ENCODE data around the gene MPG.
"Not testable (repeated sequence)": the region's sequence is repeated elsewhere in the genome, so short reads cannot be mapped to it uniquely, and the experiment has no call there.

MPG gene

GRCh38 chr16:43294-43693 is 34.7 kb upstream of the MPG start:
- TF ChIP-seq CTCF (IDR thresholded peaks at IDR 0.05; ENCODE audit: low read depth, low read length) = no peak
- H3K4me3 ChIP-seq (ENCODE audit: low read depth, low read length) = no peak overlapping the region

- no peak for TF ChIP-seq CTCF (IDR thresholded peaks at IDR 0.05; ENCODE audit: low read depth, low read length)
These were observed 33.4 kb upstream of the MPG start for GRCh38 chr16:44655-45054.

GRCh38 chr16:45454-45853 is 32.6 kb upstream of the MPG start:
- no peak overlapping the region for H3K4me3 ChIP-seq (ENCODE audit: low read depth, low read length)
- no peak for TF ChIP-seq CTCF (IDR thresholded peaks at IDR 0.05; ENCODE audit: low read depth, low read length)

More at GRCh38 chr16:44655-45054, 33.4 kb upstream of the MPG start:
- H3K4me3 ChIP-seq (ENCODE audit: low read depth, low read length) = no peak overlapping the region

DNA sequence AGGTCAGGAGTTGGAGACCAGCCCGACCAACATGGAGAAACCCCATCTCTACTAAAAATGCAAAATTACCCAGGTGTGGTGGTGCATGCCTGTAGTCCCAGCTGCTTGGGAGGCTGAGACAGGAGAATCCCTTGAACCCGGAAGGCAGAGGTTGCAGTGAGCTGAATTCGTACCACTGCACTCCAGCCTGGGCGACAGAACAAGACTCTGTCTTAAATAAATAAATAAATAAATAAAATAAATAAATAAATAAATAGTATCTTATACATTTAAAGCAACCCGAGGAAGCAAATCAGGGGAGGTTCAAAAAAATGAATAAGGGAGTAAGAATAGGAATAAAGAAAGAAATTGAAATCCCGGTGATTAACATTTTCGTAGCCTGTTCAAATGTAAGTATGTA is 31.5 kb upstream of the MPG start:
- H3K4me3 ChIP-seq (ENCODE audit: low read depth, low read length) = not testable (repeated sequence)

DNA sequence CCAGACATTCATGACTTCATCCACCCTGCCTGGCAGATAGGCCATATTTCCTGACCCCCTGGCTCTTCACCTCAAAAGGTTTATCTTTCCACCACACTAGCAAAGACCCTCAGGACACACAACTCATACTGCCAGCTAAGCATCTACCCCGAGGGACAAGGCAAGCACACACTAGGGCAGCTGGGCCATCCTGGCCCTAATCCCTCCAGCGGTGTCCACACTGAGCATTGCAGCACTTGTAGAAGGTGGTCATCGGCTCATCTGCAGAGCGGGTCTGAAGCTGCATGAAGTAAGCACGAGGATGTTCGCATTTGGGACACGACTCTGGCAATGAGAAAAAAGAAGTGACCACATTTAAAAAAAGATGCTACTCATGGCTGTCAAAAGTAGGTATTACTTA is 30.8 kb upstream of the MPG start:
- no peak overlapping the region for H3K4me3 ChIP-seq (ENCODE audit: low read depth, low read length)
- no peak for TF ChIP-seq CTCF (IDR thresholded peaks at IDR 0.05; ENCODE audit: low read depth, low read length)

- no peak for TF ChIP-seq CTCF (IDR thresholded peaks at IDR 0.05; ENCODE audit: low read depth, low read length)
- H3K4me3 ChIP-seq (ENCODE audit: low read depth, low read length) = no peak overlapping the region
These were observed 27.0 kb upstream of the MPG start for GRCh38 chr16:50769-51591.

DNA sequence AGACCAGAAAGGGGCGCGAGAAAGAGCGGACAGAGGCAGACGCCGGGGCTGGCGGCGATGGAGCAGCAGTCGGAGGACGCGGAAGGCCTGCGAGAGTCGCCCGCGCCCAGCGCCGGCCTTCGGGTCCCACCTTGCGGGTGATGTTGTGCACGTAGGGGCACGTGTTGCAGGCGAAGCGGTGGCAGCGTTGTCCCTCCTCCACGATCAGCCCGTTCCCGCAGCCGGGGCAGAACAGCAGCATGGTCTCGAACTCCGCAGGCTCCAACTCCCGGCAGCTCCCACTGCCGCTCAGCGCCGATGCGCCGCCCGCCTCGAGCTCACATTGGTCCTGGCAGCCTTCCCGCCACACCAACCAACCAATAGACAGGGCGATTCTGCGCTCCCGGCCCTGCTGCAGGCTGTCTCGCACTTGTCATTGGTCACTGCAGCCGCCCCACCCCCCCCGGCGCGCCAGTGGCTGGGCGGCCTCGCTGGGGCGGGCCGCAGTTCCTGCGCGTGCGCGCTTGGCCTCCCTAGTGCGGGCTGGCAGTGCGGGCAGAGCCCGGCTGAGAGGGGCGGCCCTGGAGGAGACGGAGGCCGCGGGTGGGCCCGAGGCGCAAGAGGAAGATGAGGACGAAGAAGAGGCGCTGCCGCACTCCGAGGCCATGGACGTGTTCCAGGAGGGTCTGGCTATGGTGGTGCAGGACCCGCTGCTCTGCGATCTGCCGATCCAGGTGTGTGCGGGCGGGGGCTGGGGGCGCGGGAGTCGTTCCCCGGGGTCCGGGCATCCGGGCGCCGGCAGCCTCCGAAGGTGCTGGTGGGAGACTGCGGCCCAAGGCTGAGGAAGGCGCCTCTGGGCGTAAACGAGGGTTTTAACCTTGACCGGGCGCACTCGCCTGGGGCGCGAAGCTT is 24.4 kb upstream of the MPG start, which contains the start of the genes POLR3K and SNRNP25:
Gene POLR3K, minus strand, starts transcription at position 263 of the 891 bp plus-strand sequence. Its CDS starts 22 bp downstream, at position 241.
Gene SNRNP25, plus strand, starts transcription at position 483 of the 891 bp plus-strand sequence. Its CDS starts 189 bp downstream, at position 672.
- H3K4me3 ChIP-seq (ENCODE audit: low read depth, low read length) = peak within 1 kb of the TSS; percentile 79
- no peak for TF ChIP-seq CTCF (IDR thresholded peaks at IDR 0.05; ENCODE audit: low read depth, low read length)

All from WI38 (cell line).